Brain microvascular endothelial cell (primary cell): Measurements from ENCODE around the gene ZNF532.

Experiments
- DNase-seq: peaks from one replicate; pipeline ENCODE4 v3.0.0-alpha.2; 2020
- H3K27ac ChIP-seq: fragments of 250-450 bp; sonication (Bioruptor Pico); 2 replicates; pipeline ENCODE4 v1.5.1; 2020; ENCODE audit warnings: mild to moderate bottlenecking, moderate library complexity
- H3K27me3 ChIP-seq: fragments of 250-450 bp; sonication (Bioruptor Pico); replicated peaks from 2 replicates; pipeline ENCODE4 v1.5.1; 2020; ENCODE audit warnings: mild to moderate bottlenecking
- H3K36me3 ChIP-seq: fragments of 250-450 bp; sonication (Bioruptor Pico); replicated peaks from 2 replicates; pipeline ENCODE4 v1.5.1; 2020; ENCODE audit warnings: mild to moderate bottlenecking
- H3K4me3 ChIP-seq: 2 replicates; pipeline ENCODE4 v1.5.1; 2011; ENCODE audit warnings: low read depth, mild to moderate bottlenecking, control low read depth, low read length, moderate library complexity
- CTCF ChIP-seq: IDR thresholded peaks from 2 replicates; pipeline ENCODE4 v1.5.1; 2011; ENCODE audit warnings: low read depth, mild to moderate bottlenecking, moderate library complexity, low read length, control low read depth, inconsistent platforms; ENCODE audit errors: missing control alignments
- in situ Hi-C: cut with HindIII; loops from 2 replicates; pipeline ENCODE4 v1.10.0; 2017; ENCODE audit warnings: low sequenced_read_pairs, low pct_ligation_motif_present

Gene ZNF532

GRCh38 chr18:59005262-59005661 is 140.6 kb downstream of the ZNF532 start:
- in situ Hi-C loops, result no loop called here
- no peaks in the 10 kb centered on the region for H3K36me3 ChIP-seq
- TF ChIP-seq CTCF, result no peak
- DNase-seq, result peak; percentile 81
- H3K27ac ChIP-seq, result peak overlapping the region; percentile 60
- no peak overlapping the region for H3K4me3 ChIP-seq
- no peaks in the 10 kb centered on the region for H3K27me3 ChIP-seq

- peak; percentile 50 for DNase-seq
- Histone ChIP-seq H3K27ac (peak overlapping the region; percentile 17), H3K4me3 (no peak overlapping the region), H3K36me3 (no peaks in the 10 kb centered on the region), H3K27me3 (no peaks in the 10 kb centered on the region)
- no peak for TF ChIP-seq CTCF
- in situ Hi-C loops, result no loop called here
These were observed 141.9 kb downstream of the ZNF532 start for GRCh38 chr18:59006461-59007067.

- in situ Hi-C loops, result no loop called here
- H3K4me3 ChIP-seq, result no peak overlapping the region
- DNase-seq, result peak; percentile 75
- TF ChIP-seq CTCF, result no peak
- H3K27ac ChIP-seq, result peak overlapping the region; percentile 48
- no peaks in the 10 kb centered on the region for H3K36me3 ChIP-seq
- no peaks in the 10 kb centered on the region for H3K27me3 ChIP-seq
These were observed 143.8 kb downstream of the ZNF532 start for GRCh38 chr18:59008302-59008974.

- Histone ChIP-seq H3K27ac (no peak overlapping the region), H3K36me3 (no peaks in the 10 kb centered on the region), H3K4me3 (no peak overlapping the region), H3K27me3 (no peaks in the 10 kb centered on the region)
- TF ChIP-seq CTCF, result no peak
- in situ Hi-C loops, result no loop called here
- DNase-seq, result no peak
These were observed 145.2 kb downstream of the ZNF532 start for GRCh38 chr18:59009846-59010245.

GRCh38 chr18:59011289-59011688 is 146.6 kb downstream of the ZNF532 start:
- Histone ChIP-seq H3K27ac (no peak overlapping the region), H3K36me3 (no peaks in the 10 kb centered on the region), H3K4me3 (no peak overlapping the region), H3K27me3 (no peaks in the 10 kb centered on the region)
- DNase-seq, result no peak
- in situ Hi-C loops, result no loop called here
- no peak for TF ChIP-seq CTCF
